Loucy (cell line): ENCODE results near the gene CCDC92.

ENCODE experiments used
- CTCF ChIP-seq: fragments of 200-600 bp; sonication (generic); conservative IDR thresholded peaks from 2 replicates; pipeline ENCODE4 v1.5.1; 2014; ENCODE audit warnings: mild to moderate bottlenecking, antibody characterized with exemption, low read length
- EZH2phosphoT487 ChIP-seq: fragments of 200-600 bp; IDR thresholded peaks from 2 replicates; pipeline ENCODE4 v1.6.1; 2018; ENCODE audit warnings: antibody characterized with exemption, mild to moderate bottlenecking, moderate library complexity, borderline replicate concordance

GRCh38 chr12:123916729-123917128, 55.9 kb downstream of the CCDC92 start:
- no peak for TF ChIP-seq CTCF
- no peak for TF ChIP-seq EZH2phosphoT487
